ENCODE data around the gene KRTAP17-1.
"Not testable (repeated sequence)": the region's sequence is repeated elsewhere in the genome, so short reads cannot be mapped to it uniquely, and the experiment has no call there.

KRTAP17-1 gene

GRCh38 chr17:41315204-41315794 lies at the start of gene KRTAP17-1:
TSS of gene KRTAP17-1 (minus strand) at chr17:41315710. CDS start at chr17:41315650, 60 bp downstream.
- DNase-seq = no peak

- DNase-seq = no peak
Measured at GRCh38 chr17:41363881-41364280, 48.4 kb upstream of the KRTAP17-1 start.

GRCh38 chr17:41360296-41360995 lies 44.9 kb upstream of the KRTAP17-1 start:
- DNase-seq = no peak

GRCh38 chr17:41354536-41354935 lies 39.0 kb upstream of the KRTAP17-1 start:
- no peak for DNase-seq

GRCh38 chr17:41352597-41353366 lies 37.3 kb upstream of the KRTAP17-1 start:
- DNase-seq = no peak

- no peak for DNase-seq
Measured at GRCh38 chr17:41351177-41351576, 35.7 kb upstream of the KRTAP17-1 start.

- not testable (repeated sequence) for DNase-seq
Measured at GRCh38 chr17:41350381-41350878, 34.9 kb upstream of the KRTAP17-1 start, which contains the start of gene KRT33A. TSS of gene KRT33A (minus strand) at chr17:41350828. CDS start at chr17:41350767, 61 bp downstream.

GRCh38 chr17:41347869-41348760 lies 32.6 kb upstream of the KRTAP17-1 start:
- DNase-seq = no peak

- not testable (repeated sequence) for DNase-seq
Measured at GRCh38 chr17:41346421-41346820, 30.9 kb upstream of the KRTAP17-1 start.

- DNase-seq = no peak
Measured at GRCh38 chr17:41345992-41346391, 30.5 kb upstream of the KRTAP17-1 start.

GRCh38 chr17:41343029-41343428 lies 27.5 kb upstream of the KRTAP17-1 start:
- no peak for DNase-seq

GRCh38 chr17:41340934-41341861 lies 25.7 kb upstream of the KRTAP17-1 start:
- no peak for DNase-seq

GRCh38 chr17:41340494-41340893 lies 25.0 kb upstream of the KRTAP17-1 start:
- DNase-seq = no peak

GRCh38 chr17:41339571-41340172 lies 24.2 kb upstream of the KRTAP17-1 start:
- DNase-seq = no peak

- DNase-seq = no peak
Measured at GRCh38 chr17:41338961-41339485, 23.5 kb upstream of the KRTAP17-1 start.

GRCh38 chr17:41335747-41336146 lies 20.2 kb upstream of the KRTAP17-1 start:
- DNase-seq = no peak

GRCh38 chr17:41334385-41335305 lies 19.1 kb upstream of the KRTAP17-1 start:
- DNase-seq = no peak

- no peak for DNase-seq
Measured at GRCh38 chr17:41333836-41334235, 18.3 kb upstream of the KRTAP17-1 start.

GRCh38 chr17:41333098-41333497 lies 17.6 kb upstream of the KRTAP17-1 start:
- no peak for DNase-seq

Measured in NCI-H524 (cell line).